GM19463 (cell line): ENCODE measurements around the gene PARD3B.

ENCODE experiments used
- ATAC-seq: cut with Tn5 transposase; IDR thresholded peaks from one replicate; pipeline ENCODE4 v1.9.1; 2021; ENCODE audit warnings: mild to moderate bottlenecking, moderate library complexity; ENCODE audit not compliant: unreplicated experiment

The PARD3B gene

GRCh38 chr2:205034034-205034433 is 488.8 kb downstream of the PARD3B start:
- no peak for ATAC-seq

DNA sequence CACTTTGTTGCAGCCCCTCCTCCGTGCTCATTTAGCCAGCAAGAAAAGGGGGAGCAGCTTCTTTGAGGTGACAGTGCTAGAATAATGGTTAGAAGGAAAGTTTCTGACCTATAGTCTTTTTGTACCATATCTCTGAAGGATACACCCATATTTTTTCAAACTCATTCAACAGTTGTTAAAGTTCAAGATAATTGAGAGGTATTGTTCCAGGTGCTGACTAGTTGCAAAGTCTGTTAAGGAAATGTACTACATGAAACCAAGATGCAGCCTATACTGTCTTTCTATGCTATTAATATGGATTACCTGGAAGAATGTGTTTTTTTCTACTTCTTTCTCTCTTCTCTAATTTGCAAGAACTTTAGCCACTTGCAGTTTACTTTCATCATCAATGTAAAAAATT is 495.0 kb downstream of the PARD3B start:
- no peak for ATAC-seq

DNA sequence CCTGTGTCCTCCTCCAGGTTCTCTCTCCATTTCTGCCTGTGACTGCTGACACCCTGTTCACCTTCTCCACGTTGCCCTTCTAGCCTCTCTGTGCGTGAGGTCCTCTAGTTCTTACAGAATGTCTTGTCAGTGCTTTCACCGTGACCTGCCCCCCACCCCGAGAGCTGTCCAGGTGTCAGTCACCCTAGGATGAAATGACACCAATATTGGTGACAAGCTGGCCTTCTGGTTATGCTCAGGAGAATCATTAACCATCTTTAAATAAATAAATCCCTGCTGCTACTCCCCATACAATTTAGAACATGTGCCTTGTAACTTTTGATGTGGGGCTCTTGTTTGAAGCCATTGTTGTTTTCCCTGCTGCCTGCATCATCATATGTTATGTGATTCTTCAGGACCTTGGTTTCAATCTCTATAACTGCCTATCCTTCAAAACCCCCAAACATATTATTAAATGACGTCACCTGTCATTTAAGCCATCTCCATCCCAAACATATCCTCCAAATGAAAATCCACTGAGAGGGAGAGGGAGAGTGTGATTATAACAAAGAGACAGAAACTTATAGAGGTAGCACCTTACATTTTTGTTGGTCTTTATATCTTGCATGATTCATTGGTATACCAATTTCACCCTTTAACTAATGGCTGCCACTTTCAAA is 496.3 kb downstream of the PARD3B start:
- ATAC-seq = no peak

- ATAC-seq = no peak
These were observed 498.0 kb downstream of the PARD3B start for GRCh38 chr2:205043285-205043684.

DNA sequence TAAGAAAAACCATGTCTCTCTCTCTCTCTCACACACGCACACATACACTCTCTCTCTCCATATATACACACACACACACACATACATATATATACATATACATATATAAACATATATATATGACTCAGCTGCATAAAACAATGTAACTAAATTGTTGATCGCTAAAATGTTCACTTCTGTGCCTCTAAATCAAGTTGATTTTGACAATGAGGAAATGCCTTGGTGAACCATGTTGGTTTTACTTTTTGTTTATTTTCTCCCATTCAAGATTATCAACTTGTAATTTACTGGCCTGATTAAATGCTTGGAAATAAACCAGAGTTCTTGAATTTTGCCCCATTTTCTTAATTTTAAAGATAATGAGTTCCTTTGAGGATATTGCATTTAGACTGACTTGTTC is 500.4 kb downstream of the PARD3B start:
- no peak for ATAC-seq

DNA sequence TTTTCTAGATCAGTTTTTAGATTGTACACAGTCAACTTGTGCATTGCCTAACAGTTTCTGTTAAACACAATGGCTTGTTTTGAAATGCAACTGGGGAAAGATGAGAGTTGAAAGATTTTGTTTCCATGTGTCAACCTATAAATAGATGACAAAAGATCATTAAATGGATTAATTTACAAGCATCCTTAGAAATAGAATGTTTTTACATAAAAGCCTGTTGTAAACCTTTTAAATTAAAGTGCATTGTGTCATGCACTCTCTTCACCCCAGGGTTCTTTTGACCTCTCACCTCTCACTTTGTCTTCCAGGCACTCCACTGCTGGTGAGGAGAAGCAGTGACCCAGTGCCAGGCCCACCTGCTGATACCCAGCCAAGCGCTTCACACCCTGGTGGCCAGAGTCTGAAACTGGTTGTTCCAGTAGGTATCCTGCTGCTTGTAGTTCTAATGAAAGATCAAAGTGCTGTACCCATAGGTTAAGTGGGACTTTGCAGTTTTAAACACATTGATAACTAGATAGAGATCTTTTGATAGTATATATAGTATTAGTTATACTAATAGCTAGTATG is 502.1 kb downstream of the PARD3B start:
- ATAC-seq = no peak

GRCh38 chr2:205051417-205051816 is 506.1 kb downstream of the PARD3B start:
- no peak for ATAC-seq

DNA sequence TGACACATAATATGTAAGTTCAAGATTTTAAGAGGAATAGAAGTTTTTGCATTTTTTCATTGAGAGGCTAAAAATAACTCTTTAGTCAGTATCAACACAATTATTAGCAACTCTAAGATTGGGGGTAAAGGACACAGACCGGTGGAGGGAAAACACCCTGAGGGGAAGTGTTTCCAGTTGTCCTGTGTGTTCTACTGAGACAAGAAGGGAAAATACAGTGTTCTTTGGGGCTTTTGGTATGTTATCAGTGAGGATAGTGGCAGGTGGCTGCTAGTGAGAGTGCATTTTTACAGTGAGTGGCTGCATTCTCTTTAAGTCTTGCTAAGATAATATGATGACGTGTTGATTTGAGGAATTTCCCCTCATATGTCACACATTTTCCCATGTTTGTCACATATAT is 507.5 kb downstream of the PARD3B start:
- ATAC-seq = no peak

GRCh38 chr2:205053827-205054410 is 508.6 kb downstream of the PARD3B start:
- ATAC-seq = no peak

GRCh38 chr2:205054789-205055188 is 509.5 kb downstream of the PARD3B start:
- no peak for ATAC-seq

DNA sequence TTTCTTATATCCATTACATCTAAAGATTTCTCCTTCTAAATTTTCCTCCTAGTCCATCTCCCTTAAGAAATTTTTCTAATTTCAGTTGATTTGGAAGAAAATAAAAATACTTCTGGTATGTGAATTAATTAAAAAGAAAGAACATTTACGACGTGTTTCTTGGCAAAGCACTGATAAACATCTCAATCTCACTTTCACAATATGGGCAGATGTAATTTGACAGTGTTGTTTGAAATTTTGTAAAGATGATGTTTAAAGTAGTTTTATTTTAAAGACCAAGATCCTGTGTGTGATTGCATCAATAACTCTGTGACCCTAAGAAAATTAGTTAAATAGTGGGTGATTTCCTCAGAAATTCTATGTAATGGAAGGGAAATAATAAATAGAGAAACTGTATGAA is 510.0 kb downstream of the PARD3B start:
- no peak for ATAC-seq

GRCh38 chr2:205056151-205056561 is 510.9 kb downstream of the PARD3B start:
- ATAC-seq = no peak

- no peak for ATAC-seq
These were observed 513.1 kb downstream of the PARD3B start for GRCh38 chr2:205058409-205058808.

- ATAC-seq = no peak
These were observed 515.0 kb downstream of the PARD3B start for GRCh38 chr2:205060269-205060668.

- no peak for ATAC-seq
These were observed 520.8 kb downstream of the PARD3B start for GRCh38 chr2:205066081-205066480.

DNA sequence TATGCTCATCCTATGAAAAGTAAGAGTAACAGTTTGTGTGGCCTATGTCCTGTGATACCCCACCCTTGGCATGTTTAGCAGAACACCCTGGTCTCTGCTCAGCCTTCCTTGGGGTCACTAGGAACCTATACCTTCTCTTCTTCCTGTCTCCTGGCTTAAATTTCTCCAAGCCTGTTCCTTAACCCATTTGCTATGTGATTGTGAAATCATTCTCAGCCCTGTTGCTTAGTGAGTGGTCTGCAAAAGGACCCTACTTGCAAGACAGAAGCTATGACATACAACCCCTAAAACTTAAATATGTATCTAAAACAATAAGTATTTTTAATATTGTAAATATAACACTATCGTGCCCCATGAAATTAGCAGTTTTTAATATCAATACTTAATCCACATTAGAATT is 524.7 kb downstream of the PARD3B start:
- no peak for ATAC-seq

DNA sequence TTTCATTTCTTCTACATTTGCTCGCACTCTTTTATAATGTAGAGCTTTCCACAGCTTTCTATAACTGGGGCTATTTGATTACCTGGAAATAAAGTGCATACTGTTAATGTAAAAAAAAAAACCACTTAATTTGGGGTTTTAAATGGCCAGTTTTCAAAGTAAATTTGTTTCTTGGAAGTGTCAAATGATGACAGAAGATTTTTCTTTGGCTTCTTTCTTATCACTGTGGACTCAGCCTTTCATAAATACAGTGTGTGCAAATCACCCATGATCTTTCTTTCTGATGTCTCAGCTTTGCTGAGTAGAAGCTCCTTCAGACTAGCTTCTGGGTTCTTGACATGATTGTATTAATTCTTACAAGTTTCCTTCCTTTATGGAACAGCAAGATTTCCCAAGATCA is 525.6 kb downstream of the PARD3B start:
- ATAC-seq = no peak

- no peak for ATAC-seq
These were observed 528.3 kb downstream of the PARD3B start for GRCh38 chr2:205073433-205074020.

- ATAC-seq = no peak
These were observed 531.1 kb downstream of the PARD3B start for GRCh38 chr2:205076405-205076804.

- ATAC-seq = no peak
These were observed 531.9 kb downstream of the PARD3B start for GRCh38 chr2:205077159-205077558.

GRCh38 chr2:205078762-205079161 is 533.5 kb downstream of the PARD3B start:
- no peak for ATAC-seq

GRCh38 chr2:205079173-205079572 is 533.9 kb downstream of the PARD3B start:
- ATAC-seq = no peak
